A673 (cell line): Measurements from ENCODE around the gene NPEPL1. TPM values are rescaled to one million over a fixed set of nuclear protein-coding genes. Genes with fewer than 3 reads are reported as not detected.

Experiments used
- BruUV-seq: library from RNA; stranded (reverse); fragments of 400-500 nt; replicated peaks from 2 replicates; lab custom pipeline; 2021; lab: Mats Ljungman, UMichigan
- CTCF ChIA-PET: fragments of 300-600 bp; sonication (Branson Sonifier 250); formaldehyde crosslinking; loops from one replicate; lab custom pipeline; 2022; ENCODE audit warnings: antibody characterized with exemption; lab: Charles Lee
- POLR2A ChIA-PET: fragments of 300-600 bp; sonication (Branson Sonifier 250); formaldehyde crosslinking; loops from one replicate; lab custom pipeline; 2022; ENCODE audit warnings: antibody characterized with exemption; ENCODE audit not compliant: low non-redundant PET; lab: Charles Lee
- DNase-seq: peaks from one replicate; pipeline ENCODE4 v3.0.0-alpha.2; 2015; ENCODE audit warnings: low spot score
- H3K27ac ChIP-seq: fragments of 200-600 bp; sonication (generic); 2 replicates; pipeline ENCODE4 v1.5.1; 2016; ENCODE audit warnings: mixed run types, low read depth, mild to moderate bottlenecking, mixed read lengths, antibody characterized with exemption, low read length; ENCODE audit not compliant: poor library complexity, severe bottlenecking
- H3K27me3 ChIP-seq: fragments of 200-600 bp; sonication (generic); replicated peaks from 2 replicates; pipeline ENCODE4 v1.6.1; 2017; ENCODE audit warnings: mixed run types, low read depth, mild to moderate bottlenecking, mixed read lengths, antibody characterized with exemption, low read length; ENCODE audit not compliant: insufficient read depth, poor library complexity
- H3K36me3 ChIP-seq: fragments of 200-600 bp; sonication (generic); 2 replicates; pipeline ENCODE4 v1.6.1; 2016; ENCODE audit warnings: mixed run types, mild to moderate bottlenecking, mixed read lengths, antibody characterized with exemption, low read length; ENCODE audit not compliant: insufficient read depth, poor library complexity, severe bottlenecking
- H3K4me1 ChIP-seq: fragments of 200-600 bp; sonication (generic); 2 replicates; pipeline ENCODE4 v1.6.1; 2017; ENCODE audit warnings: mixed run types, mild to moderate bottlenecking, mixed read lengths, antibody characterized with exemption, low read length; ENCODE audit not compliant: insufficient read depth, poor library complexity, severe bottlenecking
- H3K4me3 ChIP-seq: fragments of 200-600 bp; sonication (generic); 2 replicates; pipeline ENCODE4 v1.5.1; 2016; ENCODE audit warnings: low read depth, mixed run types, mild to moderate bottlenecking, mixed read lengths, low read length; ENCODE audit not compliant: poor library complexity, severe bottlenecking
- H3K9me3 ChIP-seq: fragments of 200-600 bp; sonication (generic); 2 replicates; pipeline ENCODE4 v1.6.1; 2016; ENCODE audit warnings: mixed run types, low read depth, mild to moderate bottlenecking, mixed read lengths, antibody characterized with exemption, low read length; ENCODE audit not compliant: poor library complexity, severe bottlenecking
- CTCF ChIP-seq: fragments of 300-800, 200-600 bp; sonication (generic); conservative IDR thresholded peaks from 2 replicates; pipeline ENCODE4 v1.5.1; 2017; ENCODE audit warnings: low read depth, mild to moderate bottlenecking, antibody characterized with exemption, low read length, moderate library complexity, mixed read lengths
- EZH2 ChIP-seq: fragments of 200-600 bp; sonication (generic); IDR thresholded peaks from 2 replicates; pipeline ENCODE4 v1.6.1; 2017; ENCODE audit warnings: borderline replicate concordance, low read depth, mild to moderate bottlenecking, mixed read lengths, antibody characterized with exemption, low read length; ENCODE audit not compliant: poor library complexity, severe bottlenecking
- intact Hi-C: fragments of 100-400 bp; cut with micrococcal nuclease; formaldehyde crosslinking; loops from one replicate; pipeline ENCODE4 v1.10.0; 2022; ENCODE audit not compliant: unreplicated experiment
- total RNA-seq: library from RNA; stranded (reverse); gene quantifications from 2 replicates; pipeline ENCODE4 v1.2.3, GENCODE V29; 2021

NPEPL1 gene
- total RNA-seq, 1 experiment from 2014 or later = 15.8 TPM

- no peak for DNase-seq
- intact Hi-C loops = no loop called here
- TF ChIP-seq EZH2 = no peak
- TF ChIP-seq CTCF = no peak
- Histone ChIP-seq H3K27ac (no peak overlapping the region), H3K27me3 (peaks cover 44% of the 10 kb centered on the region), H3K4me1 (no peaks in the 10 kb centered on the region), H3K36me3 (no peaks in the 10 kb centered on the region), H3K9me3 (no peaks in the 10 kb centered on the region), H3K4me3 (no peak overlapping the region)
- ChIA-PET POLR2A (no interaction called here), CTCF (no interaction called here)
- BruUV-seq = no TSS peak
Measured at GRCh38 chr20:58740356-58741308, 48.0 kb downstream of the NPEPL1 start.

GRCh38 chr20:58741384-58741783 lies 48.8 kb downstream of the NPEPL1 start:
- H3K27ac ChIP-seq = no peak overlapping the region
- TF ChIP-seq CTCF = no peak
- no peak for TF ChIP-seq EZH2
- no peaks in the 10 kb centered on the region for H3K36me3 ChIP-seq
- no peaks in the 10 kb centered on the region for H3K9me3 ChIP-seq
- intact Hi-C loops = no loop called here
- no peaks in the 10 kb centered on the region for H3K4me1 ChIP-seq
- no peak for DNase-seq
- BruUV-seq = no TSS peak
- peaks cover 49% of the 10 kb centered on the region for H3K27me3 ChIP-seq
- CTCF ChIA-PET = no interaction called here
- POLR2A ChIA-PET = no interaction called here
- H3K4me3 ChIP-seq = no peak overlapping the region

- POLR2A ChIA-PET = no interaction called here
- H3K27ac ChIP-seq = no peak overlapping the region
- H3K27me3 ChIP-seq = peaks cover 50% of the 10 kb centered on the region
- H3K9me3 ChIP-seq = no peaks in the 10 kb centered on the region
- H3K4me1 ChIP-seq = no peaks in the 10 kb centered on the region
- no peak overlapping the region for H3K4me3 ChIP-seq
- DNase-seq = no peak
- TF ChIP-seq CTCF = no peak
- no peak for TF ChIP-seq EZH2
- intact Hi-C loops = no loop called here
- no peaks in the 10 kb centered on the region for H3K36me3 ChIP-seq
- CTCF ChIA-PET = no interaction called here
- BruUV-seq = no TSS peak
Measured at GRCh38 chr20:58742668-58743566, 50.3 kb downstream of the NPEPL1 start.
